ENCODE results near the gene IL17F. TPM values are rescaled to one million over a fixed set of nuclear protein-coding genes. Genes with fewer than 3 reads are reported as not detected.

Gene IL17F
- total RNA-seq, 1 donor from 2014 or later: 0.20 TPM

DNA sequence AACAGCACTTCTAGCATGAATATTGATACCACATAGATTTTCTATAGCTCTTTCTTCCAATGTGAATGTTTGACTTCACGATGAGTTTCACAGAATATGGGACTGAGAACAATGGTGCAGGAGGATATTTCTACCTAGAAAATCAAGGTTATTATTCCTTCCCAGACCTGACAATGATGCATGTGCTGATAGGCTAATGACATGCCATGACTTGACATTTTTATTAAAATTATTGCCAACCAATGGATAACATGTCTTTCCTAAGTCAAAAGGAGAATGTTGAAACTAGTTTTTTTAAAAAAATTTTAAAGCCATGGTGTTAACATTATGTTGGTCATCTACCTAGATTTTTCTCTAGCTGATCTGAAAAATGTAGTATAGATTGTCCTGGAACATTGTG, 57.2 kb downstream of the IL17F start:
- no peak for ATAC-seq

Other genes starting within 250 kb of the IL17F start
- 0.04 TPM for gene PKHD1, start 156.9 kb downstream of the IL17F start, total RNA-seq
- not detected for gene IL17A, start 58.1 kb downstream of the IL17F start, total RNA-seq
- 30.3 TPM for gene MCM3, start 40.2 kb upstream of the IL17F start, total RNA-seq
- gene PAQR8, start 117.7 kb upstream of the IL17F start, total RNA-seq: 3.5 TPM
- 10.8 TPM for gene EFHC1, start 175.8 kb upstream of the IL17F start, total RNA-seq

Measured in esophagus mucosa (tissue), 1 donor.